ENCODE measurements around the gene VCL. TPM values are rescaled to one million over a fixed set of nuclear protein-coding genes. Genes with fewer than 3 reads are reported as not detected.

The VCL gene
- total RNA-seq, 1 experiment from 2014 or later, result 291 TPM

- H3K4me1 Mint-ChIP-seq, result peaks cover 6 to 16% of the 10 kb centered on the region in 2 experiments
- Histone ChIP-seq H2BK20ac (ENCODE audit: low read depth, low read length, poor library complexity, severe bottlenecking) (no peak overlapping the region), H3K79me1 (ENCODE audit: insufficient read depth, low read depth, low read length, poor library complexity, severe bottlenecking) (no peaks in the 10 kb centered on the region), H4K91ac (ENCODE audit: insufficient read length, low read depth, low read length) (no peak overlapping the region), H3K79me2 (ENCODE audit: insufficient read depth, low read length) (peaks cover 22% of the 10 kb centered on the region; the same call in 1 of the 2 replicates), H3K4me2 (ENCODE audit: insufficient read depth, insufficient read length, low read length) (no peak overlapping the region), H3K27ac (ENCODE audit: insufficient read length, low read depth, low read length) (no peak overlapping the region), H4K8ac (replicated peaks; ENCODE audit: insufficient read length, low read depth, low read length) (no peak overlapping the region), H3K18ac (ENCODE audit: insufficient read length, low read depth, low read length) (no peak overlapping the region), H3T11ph (ENCODE audit: low read length) (no peak overlapping the region), H4K20me1 (ENCODE audit: control insufficient read depth, insufficient read depth, insufficient read length) (no peaks in the 10 kb centered on the region), H2BK120ac (ENCODE audit: low read depth, low read length, poor library complexity, severe bottlenecking) (no peak overlapping the region), H3K23ac (ENCODE audit: insufficient read length, low read depth, low read length) (no peak overlapping the region), H3K4me1 (ENCODE audit: insufficient read depth, low read length) (no peaks in the 10 kb centered on the region; the same call in 1 of the 2 replicates), H3K9me3 (ENCODE audit: control insufficient read depth, low read depth, low read length) (no peaks in the 10 kb centered on the region), H3K27me3 (ENCODE audit: insufficient read depth, low read length) (no peaks in the 10 kb centered on the region), H3K4ac (ENCODE audit: low read depth, low read length) (no peak overlapping the region), H2AFZ (ENCODE audit: low read length) (no peak overlapping the region), H3K23me2 (ENCODE audit: insufficient read length, low read depth, low read length, poor library complexity, severe bottlenecking) (no peaks in the 10 kb centered on the region), H2BK12ac (ENCODE audit: insufficient read length, low read depth, low read length) (no peak overlapping the region), H2BK15ac (ENCODE audit: low read depth, low read length) (no peak overlapping the region), H4K5ac (ENCODE audit: insufficient read length, low read depth, low read length) (no peak overlapping the region), H2BK5ac (ENCODE audit: insufficient read length, low read length) (no peak overlapping the region), H3K14ac (ENCODE audit: insufficient read depth, low read length) (no peak overlapping the region), H3K56ac (ENCODE audit: insufficient read length, low read depth, low read length) (no peak overlapping the region), H3K9ac (ENCODE audit: extremely low read depth, insufficient read length, low read length) (no peak overlapping the region), H2AK5ac (ENCODE audit: insufficient read length, low read length) (no peak overlapping the region)
- WGBS (ENCODE audit: extremely low coverage, insufficient read length, low lambda C conversion rate), result no CpG with 5 or more reads among the region's 1 CpG
- H3K27me3 Mint-ChIP-seq (ENCODE audit: low read depth), result no peaks in the 10 kb centered on the region
- TF ChIP-seq CTCF (conservative IDR thresholded peaks at IDR 0.05), result no peak
- H3K36me3 Mint-ChIP-seq (ENCODE audit: insufficient read depth in 1 of 3, low read depth in 3 of 3), result peaks cover 0 to 5% (median 5%) of the 10 kb centered on the region in 3 experiments; a peak in 3 of 7 replicates
- H3K27ac Mint-ChIP-seq, result no peak overlapping the region
- H3K4me3 Mint-ChIP-seq, result no peak overlapping the region
- H3K9me3 Mint-ChIP-seq, result no peaks in the 10 kb centered on the region
- no peak for DNase-seq
These were observed 55.1 kb downstream of the VCL start for GRCh38 chr10:74052994-74053393.

Data from H9 (cell line).